Memory B cell (primary cell): Measurements from ENCODE around the gene SPTBN4.
A peak's percentile ranks its signal among the peaks of the same experiment; 100 is the strongest.
"Not testable (repeated sequence)": the region's sequence is repeated elsewhere in the genome, so short reads cannot be mapped to it uniquely, and the experiment has no call there.

Source experiments
- ATAC-seq: fragments of 150-1000 bp; cut with Tn5 transposase; 2 replicates; pipeline ENCODE4 v1.10.0; 2021; ENCODE audit warnings: low read depth, mild to moderate bottlenecking, moderate library complexity
- DNase-seq, 2 donors: peaks; one replicate each; pipeline ENCODE4 v3.0.0; 2022; ENCODE audit warnings: low spot score in 2 of 2
- H3K27ac Mint-ChIP-seq: one replicate; pipeline ENCODE4 v1.8.0; 2022; ENCODE audit warnings: mild to moderate bottlenecking, moderate library complexity, mixed read lengths
- H3K27me3 Mint-ChIP-seq: one replicate; pipeline ENCODE4 v1.8.0; 2022; ENCODE audit warnings: mixed read lengths
- H3K36me3 Mint-ChIP-seq: one replicate; pipeline ENCODE4 v1.8.0; 2022; ENCODE audit warnings: mild to moderate bottlenecking, mixed read lengths
- H3K4me1 Mint-ChIP-seq: one replicate; pipeline ENCODE4 v1.8.0; 2022; ENCODE audit warnings: mixed read lengths
- H3K4me3 Mint-ChIP-seq: one replicate; pipeline ENCODE4 v1.8.0; 2022; ENCODE audit warnings: mild to moderate bottlenecking, moderate library complexity, mixed read lengths
- H3K9me3 Mint-ChIP-seq: one replicate; pipeline ENCODE4 v1.8.0; 2022; ENCODE audit warnings: mixed read lengths

Gene SPTBN4

DNA sequence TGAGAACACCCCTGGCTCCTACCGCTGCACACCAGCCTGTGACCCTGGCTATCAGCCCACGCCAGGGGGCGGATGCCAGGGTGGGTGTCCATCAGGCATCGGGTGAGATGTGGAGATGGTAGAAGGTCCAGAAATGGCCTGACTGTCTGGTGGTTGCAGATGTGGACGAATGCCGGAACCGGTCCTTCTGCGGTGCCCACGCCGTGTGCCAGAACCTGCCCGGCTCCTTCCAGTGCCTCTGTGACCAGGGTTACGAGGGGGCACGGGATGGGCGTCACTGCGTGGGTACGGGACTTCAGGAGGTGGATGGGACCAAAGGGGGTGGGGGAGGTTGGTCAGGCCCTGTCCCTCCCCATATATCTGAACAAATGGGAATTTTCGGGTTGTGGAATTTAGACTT is 150.1 kb downstream of the SPTBN4 start:
- peaks cover 21% of the 10 kb centered on the region for H3K4me1 Mint-ChIP-seq
- ATAC-seq (no peak), DNase-seq (no peak)
- H3K9me3 Mint-ChIP-seq, result no peaks in the 10 kb centered on the region
- H3K27me3 Mint-ChIP-seq, result no peaks in the 10 kb centered on the region
- H3K36me3 Mint-ChIP-seq, result peaks cover 16% of the 10 kb centered on the region
- H3K27ac Mint-ChIP-seq, result no peak overlapping the region
- H3K4me3 Mint-ChIP-seq, result no peak overlapping the region

DNA sequence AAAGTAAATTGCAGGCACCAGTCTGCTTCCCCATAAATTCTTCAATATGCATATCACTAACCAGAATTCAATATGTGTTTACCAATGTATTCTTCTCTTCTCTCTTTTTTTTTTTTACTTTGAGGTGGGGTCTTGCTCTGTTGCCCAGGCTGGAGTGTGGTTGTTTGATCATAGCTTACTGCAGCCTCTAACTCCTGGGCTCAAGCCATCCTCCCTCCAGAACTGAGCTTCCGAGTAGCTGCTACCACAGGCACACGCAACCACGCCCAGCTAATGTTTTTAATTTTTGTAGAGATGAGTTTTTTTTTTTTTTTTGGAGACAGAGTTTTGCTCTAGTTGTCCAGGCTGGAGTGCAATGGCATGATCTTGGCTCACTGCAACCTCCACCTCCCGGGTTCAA is 151.2 kb downstream of the SPTBN4 start:
- Mint-ChIP-seq H3K27me3 (no peaks in the 10 kb centered on the region), H3K4me3 (no peak overlapping the region), H3K36me3 (peaks cover 18% of the 10 kb centered on the region), H3K27ac (no peak overlapping the region), H3K9me3 (no peaks in the 10 kb centered on the region), H3K4me1 (peaks cover 19% of the 10 kb centered on the region)
- no peak for DNase-seq
- no peak for ATAC-seq

DNA sequence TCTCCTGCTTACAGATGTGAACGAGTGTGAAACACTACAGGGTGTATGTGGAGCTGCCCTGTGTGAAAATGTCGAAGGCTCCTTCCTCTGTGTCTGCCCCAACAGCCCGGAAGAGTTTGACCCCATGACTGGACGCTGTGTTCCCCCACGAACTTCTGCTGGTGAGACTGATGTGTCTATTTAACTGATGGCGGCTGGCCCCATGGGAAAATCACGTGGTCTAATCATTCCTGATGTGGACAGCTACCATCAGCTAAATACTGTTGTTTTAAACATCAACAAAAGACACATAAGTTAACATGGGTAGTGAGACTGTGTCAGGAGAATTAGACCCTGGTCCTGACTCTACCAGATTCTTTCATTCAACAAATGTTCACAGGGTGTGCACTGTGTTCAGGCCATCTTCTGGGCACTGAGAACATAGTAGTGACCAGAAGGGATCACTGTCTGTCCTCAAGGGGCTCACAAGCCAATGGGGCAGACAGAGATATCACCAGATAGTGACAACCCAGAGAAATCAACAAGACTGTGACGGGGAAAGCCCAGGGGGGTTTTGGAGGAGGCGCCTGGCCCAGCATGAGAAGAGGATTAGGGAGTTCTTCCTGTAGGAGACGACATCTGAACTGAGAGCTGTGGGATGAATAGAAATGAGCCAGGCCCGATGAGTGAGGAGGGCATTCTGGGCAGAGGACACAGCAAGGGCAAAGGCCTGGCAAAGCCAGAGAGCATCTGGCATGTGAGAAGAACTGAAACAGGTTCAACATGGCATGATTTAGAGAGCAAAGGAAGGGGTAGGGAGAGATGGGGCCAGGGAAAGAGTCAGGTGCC is 152.7 kb downstream of the SPTBN4 start:
- peak overlapping the region; percentile 4 for H3K27ac Mint-ChIP-seq
- H3K9me3 Mint-ChIP-seq, result no peaks in the 10 kb centered on the region
- ATAC-seq, result no peak

DNA sequence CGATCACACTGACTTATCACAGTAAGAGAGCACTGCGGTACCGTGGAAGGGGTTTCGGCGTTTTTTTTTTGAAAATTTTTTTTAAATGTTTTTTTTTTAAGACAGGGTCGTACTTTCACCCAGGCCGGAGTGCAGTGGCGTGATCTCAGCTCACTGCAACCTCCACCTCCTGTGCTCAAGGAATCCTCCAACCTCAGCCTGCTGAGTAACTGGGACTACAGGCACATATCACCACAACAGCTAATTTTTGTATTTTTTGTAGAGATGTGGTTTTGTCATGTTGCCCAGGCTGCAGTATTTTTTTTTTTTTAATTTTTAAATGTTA is 153.3 kb downstream of the SPTBN4 start:
- Mint-ChIP-seq H3K27ac (peak overlapping the region; percentile 4), H3K4me3 (no peak overlapping the region), H3K27me3 (no peaks in the 10 kb centered on the region), H3K9me3 (no peaks in the 10 kb centered on the region), H3K4me1 (peaks cover 6% of the 10 kb centered on the region), H3K36me3 (peaks cover 28% of the 10 kb centered on the region)
- DNase-seq, result no peak
- ATAC-seq, result no peak

More for the DNA sequence above, 152.7 kb downstream of the SPTBN4 start:
- Mint-ChIP-seq H3K27me3 (no peaks in the 10 kb centered on the region), H3K4me1 (peaks cover 9% of the 10 kb centered on the region), H3K4me3 (no peak overlapping the region), H3K36me3 (peaks cover 24% of the 10 kb centered on the region)
- DNase-seq, result no peak

DNA sequence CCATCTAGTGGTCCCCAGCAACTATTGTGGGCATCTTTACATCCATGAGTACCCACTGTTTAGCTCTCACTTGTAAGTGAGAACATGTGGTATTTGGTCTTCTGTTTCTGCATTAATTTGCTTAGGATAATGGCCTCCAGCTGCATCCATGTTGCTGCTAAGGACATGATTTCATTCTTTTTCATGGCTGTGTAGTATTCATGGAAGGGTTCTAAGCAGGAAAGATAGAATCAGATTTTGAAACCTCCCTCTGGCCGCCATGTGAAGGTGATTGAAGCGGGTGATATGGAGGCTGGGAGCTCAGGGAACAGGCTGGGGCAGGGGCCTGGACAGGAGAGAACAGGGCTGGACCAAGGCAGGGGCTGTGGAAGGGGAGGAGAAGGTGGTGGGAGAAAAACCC is 154.5 kb downstream of the SPTBN4 start:
- peaks cover 2% of the 10 kb centered on the region for H3K4me1 Mint-ChIP-seq
- H3K27me3 Mint-ChIP-seq, result no peaks in the 10 kb centered on the region
- no peaks in the 10 kb centered on the region for H3K9me3 Mint-ChIP-seq
- ATAC-seq, result no peak
- H3K36me3 Mint-ChIP-seq, result peaks cover 31% of the 10 kb centered on the region
- H3K27ac Mint-ChIP-seq, result no peak overlapping the region
- H3K4me3 Mint-ChIP-seq, result no peak overlapping the region
- DNase-seq, result no peak

DNA sequence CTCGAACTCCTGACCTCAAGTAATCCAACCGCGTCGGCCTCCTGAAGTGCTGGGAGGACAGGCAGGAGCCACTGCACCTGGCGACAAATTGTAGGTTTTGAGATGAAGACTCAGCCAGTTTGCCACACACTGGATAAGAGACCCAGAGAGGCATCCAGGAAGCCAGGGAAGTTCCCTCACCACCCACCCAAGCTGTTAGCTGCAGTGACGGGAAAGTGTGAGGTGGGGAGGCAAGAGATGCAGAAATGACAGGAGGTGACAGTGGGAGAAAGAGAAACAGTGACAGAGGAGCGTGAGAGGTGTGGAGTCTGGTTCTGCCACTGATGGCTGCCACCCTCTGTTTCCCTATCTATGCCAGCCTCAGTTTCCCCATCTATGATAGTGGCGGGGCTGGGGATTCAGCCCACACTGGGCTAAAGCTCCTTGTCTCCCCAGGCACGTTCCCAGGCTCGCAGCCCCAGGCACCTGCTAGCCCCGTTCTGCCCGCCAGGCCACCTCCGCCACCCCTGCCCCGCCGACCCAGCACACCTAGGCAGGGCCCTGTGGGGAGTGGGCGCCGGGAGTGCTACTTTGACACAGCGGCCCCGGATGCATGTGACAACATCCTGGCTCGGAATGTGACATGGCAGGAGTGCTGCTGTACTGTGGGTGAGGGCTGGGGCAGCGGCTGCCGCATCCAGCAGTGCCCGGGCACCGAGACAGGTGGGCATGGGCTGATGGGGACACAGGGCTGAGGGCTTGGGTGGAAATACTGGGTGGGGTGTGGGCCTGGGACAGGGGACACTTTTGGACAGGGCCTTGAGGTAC is 155.4 kb downstream of the SPTBN4 start:
- peaks cover 33% of the 10 kb centered on the region for H3K36me3 Mint-ChIP-seq
- ATAC-seq (no peak), DNase-seq (no peak)
- no peaks in the 10 kb centered on the region for H3K9me3 Mint-ChIP-seq
- H3K4me1 Mint-ChIP-seq, result peaks cover 2% of the 10 kb centered on the region
- no peak overlapping the region for H3K4me3 Mint-ChIP-seq
- H3K27ac Mint-ChIP-seq, result no peak overlapping the region
- no peaks in the 10 kb centered on the region for H3K27me3 Mint-ChIP-seq

DNA sequence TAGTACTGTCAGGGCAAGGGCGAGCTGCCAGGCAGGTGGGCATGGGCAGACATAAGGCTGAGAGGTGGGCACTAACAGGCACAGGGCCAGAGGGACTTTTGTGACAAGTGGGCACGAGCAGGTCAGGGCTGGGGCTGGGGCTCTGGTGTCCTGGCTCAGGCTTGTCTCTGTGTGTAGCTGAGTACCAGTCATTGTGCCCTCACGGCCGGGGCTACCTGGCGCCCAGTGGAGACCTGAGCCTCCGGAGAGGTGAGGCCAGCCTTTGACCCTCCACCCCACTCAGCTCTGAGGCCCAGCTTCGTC is 155.9 kb downstream of the SPTBN4 start:
- Mint-ChIP-seq H3K4me3 (no peak overlapping the region), H3K9me3 (no peaks in the 10 kb centered on the region), H3K27me3 (no peaks in the 10 kb centered on the region), H3K36me3 (peaks cover 33% of the 10 kb centered on the region), H3K27ac (no peak overlapping the region), H3K4me1 (peaks cover 2% of the 10 kb centered on the region)
- no peak for ATAC-seq
- no peak for DNase-seq

DNA sequence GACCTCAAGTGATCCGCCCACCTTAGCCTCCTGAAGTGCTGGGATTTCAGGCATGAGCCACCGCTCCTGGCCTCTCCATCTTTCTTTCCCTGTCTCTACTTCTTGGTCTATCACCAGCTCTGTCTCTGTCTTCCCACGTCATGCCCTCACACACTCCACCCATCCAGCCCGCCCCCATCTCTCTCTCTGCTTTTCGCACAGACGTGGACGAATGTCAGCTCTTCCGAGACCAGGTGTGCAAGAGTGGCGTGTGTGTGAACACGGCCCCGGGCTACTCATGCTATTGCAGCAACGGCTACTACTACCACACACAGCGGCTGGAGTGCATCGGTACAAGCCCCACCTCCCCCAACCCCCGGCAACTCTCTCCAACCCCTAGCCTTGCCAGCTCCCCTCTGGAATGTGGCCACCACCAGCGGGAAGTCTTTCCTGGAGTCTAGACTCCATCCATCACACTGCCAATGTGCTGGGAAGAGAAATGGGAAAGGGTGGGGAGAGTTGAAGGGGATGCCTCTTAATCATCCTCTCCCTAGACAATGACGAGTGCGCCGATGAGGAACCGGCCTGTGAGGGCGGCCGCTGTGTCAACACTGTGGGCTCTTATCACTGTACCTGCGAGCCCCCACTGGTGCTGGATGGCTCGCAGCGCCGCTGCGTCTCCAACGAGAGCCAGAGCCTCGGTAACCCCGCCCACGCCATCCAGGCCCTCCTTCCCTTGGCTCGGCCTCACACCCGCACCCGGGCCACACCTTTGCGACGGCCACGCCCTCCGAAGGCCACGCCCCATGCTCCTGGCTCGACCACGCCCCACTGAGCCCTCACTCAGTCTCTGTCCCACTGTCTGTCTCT is 156.8 kb downstream of the SPTBN4 start:
- peaks cover 33% of the 10 kb centered on the region for H3K36me3 Mint-ChIP-seq
- H3K4me1 Mint-ChIP-seq, result peaks cover 2% of the 10 kb centered on the region
- H3K27ac Mint-ChIP-seq, result no peak overlapping the region
- DNase-seq (no peak), ATAC-seq (no peak)
- H3K9me3 Mint-ChIP-seq, result no peaks in the 10 kb centered on the region
- H3K27me3 Mint-ChIP-seq, result no peaks in the 10 kb centered on the region
- no peak overlapping the region for H3K4me3 Mint-ChIP-seq

DNA sequence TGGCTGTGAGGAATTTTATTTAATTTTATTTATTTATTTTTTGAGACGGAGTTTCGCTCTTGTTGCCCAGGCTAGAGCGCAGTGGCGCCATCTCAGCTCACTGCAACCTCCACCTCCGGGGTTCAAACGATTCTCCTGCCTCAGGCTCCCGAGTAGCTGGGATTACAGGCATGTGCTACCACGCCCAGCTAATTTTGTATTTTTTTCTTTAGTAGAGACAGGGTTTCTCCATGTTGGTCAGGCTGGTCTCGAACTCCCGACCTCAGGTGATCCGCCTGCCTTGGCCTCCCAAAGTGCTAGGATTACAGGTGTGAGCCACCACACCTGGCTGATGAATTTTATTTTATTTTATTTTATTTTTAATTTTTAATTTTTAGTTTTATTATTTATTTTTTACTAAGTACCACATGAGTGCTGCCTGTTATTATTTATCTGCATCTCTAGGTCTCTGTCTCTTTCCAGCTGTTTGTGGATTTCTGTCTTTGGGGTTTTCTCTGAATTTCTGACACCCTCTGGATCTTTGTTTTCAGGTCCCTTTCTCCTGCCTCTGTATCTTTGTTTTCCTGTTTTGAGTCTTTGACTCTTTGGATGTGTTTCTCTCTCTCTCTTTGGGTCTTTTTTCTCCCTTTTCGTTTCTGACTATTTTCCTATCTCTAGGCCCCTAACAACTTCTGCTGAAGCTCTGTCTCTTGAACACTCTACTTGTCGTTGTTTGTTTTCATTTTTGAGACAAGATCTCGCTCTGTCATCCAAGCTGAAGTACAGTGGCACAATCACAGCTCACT is 157.8 kb downstream of the SPTBN4 start:
- peaks cover 32% of the 10 kb centered on the region for H3K36me3 Mint-ChIP-seq
- not testable (repeated sequence) for DNase-seq, H3K27ac Mint-ChIP-seq, ATAC-seq, H3K9me3 Mint-ChIP-seq, H3K4me3 Mint-ChIP-seq, H3K4me1 Mint-ChIP-seq, H3K27me3 Mint-ChIP-seq

DNA sequence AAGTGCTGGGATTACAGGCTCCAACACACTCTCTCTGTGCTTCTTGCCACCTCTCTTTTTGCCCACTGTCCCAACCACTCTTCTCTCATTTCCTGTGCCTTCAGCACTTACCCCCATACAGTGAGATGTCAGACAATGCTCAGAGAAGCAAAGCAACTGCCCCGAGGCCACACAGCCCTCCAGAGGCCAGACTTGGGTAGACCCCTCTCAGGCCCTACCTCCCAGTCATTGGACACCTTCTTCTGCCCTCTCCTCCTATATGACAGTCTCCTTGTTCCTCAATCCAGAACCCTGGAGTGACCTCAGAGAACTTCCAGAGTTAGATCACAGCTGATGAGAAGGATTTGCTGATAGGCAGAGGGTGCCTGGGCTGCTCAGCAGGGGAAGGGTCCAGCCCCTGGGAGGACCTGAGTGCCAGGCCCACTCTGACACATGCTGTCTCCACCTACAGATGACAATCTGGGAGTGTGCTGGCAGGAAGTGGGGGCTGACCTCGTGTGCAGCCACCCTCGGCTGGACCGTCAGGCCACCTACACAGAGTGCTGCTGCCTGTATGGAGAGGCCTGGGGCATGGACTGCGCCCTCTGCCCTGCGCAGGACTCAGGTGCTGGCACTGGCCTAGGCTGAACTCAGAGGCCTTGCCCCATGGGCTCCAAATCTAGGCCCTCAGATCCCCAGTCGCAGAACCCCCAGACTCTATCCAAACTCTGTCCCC is 158.8 kb downstream of the SPTBN4 start:
- DNase-seq, result no peak
- Mint-ChIP-seq H3K4me1 (peaks cover 4% of the 10 kb centered on the region), H3K27ac (peak overlapping the region; percentile 2), H3K36me3 (peaks cover 32% of the 10 kb centered on the region), H3K9me3 (no peaks in the 10 kb centered on the region), H3K4me3 (no peak overlapping the region), H3K27me3 (no peaks in the 10 kb centered on the region)
- no peak for ATAC-seq
